Jurkat, Clone E6-1 (cell line): Measurements from ENCODE around the gene C10orf90.

Experiments
- DNase-seq: peaks from one replicate; pipeline ENCODE4 v3.0.0-alpha.2; 2011; ENCODE audit warnings: low read depth, low spot score
- H3K4me3 ChIP-seq: 2 replicates; pipeline ENCODE4 v1.5.1; 2011; ENCODE audit warnings: mild to moderate bottlenecking, low read length, control low read depth, moderate library complexity

C10orf90 gene

DNA sequence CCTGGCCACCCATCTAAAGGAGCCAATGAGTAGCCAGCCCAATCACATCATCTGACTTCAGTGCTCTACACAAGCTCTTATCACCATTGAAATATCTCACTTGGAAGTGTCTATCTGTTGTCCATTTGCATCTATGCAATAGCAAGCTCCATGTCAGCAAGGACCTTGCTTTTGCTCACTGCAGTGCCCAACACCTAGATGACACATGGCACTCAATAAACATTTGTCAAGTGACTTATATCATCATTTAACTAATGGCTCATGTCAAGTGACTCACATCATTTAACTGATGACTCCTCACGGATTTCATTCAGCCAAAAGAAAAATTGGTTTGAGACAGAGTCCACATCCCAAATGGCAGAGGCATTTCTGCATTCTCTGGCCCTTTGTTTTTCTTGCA lies 189.3 kb downstream of the C10orf90 start:
- no peak for DNase-seq
- no peak overlapping the region for H3K4me3 ChIP-seq

DNA sequence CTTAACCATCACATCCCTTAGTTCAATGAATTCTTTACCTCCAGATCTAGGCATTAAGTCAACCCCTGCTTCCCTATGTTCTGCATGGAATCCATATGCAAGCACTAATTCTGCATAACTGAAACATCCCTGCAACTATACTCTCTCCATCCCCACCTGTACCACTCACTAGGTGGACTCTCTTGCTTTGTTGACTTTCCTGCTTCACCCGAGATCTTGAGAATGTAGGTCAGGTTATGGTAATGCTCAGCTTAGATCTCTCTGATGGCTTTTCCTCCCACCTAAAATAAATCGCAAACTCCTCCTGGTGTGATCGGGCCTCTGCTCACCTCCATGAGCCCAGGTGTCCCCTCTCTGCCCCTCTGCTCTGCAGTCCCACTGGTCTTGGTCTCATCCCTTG lies 189.8 kb downstream of the C10orf90 start:
- no peak for DNase-seq
- no peak overlapping the region for H3K4me3 ChIP-seq

DNA sequence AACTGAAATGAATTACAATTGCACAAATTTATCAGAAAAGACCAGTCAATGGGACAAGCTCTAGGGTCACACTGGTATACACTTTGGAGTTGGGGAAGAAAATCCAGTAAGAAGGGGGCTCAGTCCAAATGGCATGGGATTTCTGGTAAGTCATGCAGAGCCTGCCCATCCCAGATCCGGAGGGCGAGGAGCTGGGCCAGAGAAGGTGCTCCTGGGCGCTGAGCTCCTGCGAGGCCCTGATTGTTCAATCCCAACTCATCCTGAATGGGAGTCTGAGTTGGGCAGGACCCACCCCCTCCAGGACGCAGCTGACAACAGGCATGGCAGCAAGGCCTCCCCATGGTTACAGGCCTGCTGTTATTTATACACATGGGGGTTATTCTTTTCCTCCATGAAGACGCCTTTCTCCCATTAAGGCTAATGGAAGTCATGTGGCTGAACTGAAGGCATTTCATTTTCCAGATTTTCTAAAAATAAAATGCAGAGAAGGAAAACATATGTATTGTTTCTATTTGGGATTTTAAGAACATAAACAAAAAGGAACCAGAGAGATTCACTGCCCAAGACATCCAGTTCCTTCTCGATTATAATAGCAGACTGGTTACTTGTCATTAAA lies 191.1 kb downstream of the C10orf90 start:
- no peak overlapping the region for H3K4me3 ChIP-seq
- DNase-seq: no peak

DNA sequence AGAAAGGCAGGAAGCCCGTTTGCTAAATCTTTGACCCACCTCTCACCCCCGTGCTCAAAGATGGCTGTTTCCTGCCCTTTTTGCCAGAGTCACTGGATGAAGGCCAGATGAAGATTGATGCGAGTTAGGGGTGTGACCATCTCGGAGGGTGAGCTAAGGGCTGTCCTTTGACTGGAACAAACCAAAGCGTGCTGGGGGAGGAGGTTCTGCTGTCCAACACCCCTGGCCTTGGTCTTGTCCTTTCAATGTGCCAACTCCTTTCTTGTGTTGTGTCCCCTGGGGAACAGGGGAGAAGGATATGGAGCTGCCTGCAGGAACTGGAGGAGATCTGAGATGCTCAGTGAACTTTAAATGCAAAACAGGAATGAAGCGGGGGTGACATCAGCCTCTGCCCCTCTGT lies 191.9 kb downstream of the C10orf90 start:
- H3K4me3 ChIP-seq: no peak overlapping the region
- DNase-seq: no peak

DNA sequence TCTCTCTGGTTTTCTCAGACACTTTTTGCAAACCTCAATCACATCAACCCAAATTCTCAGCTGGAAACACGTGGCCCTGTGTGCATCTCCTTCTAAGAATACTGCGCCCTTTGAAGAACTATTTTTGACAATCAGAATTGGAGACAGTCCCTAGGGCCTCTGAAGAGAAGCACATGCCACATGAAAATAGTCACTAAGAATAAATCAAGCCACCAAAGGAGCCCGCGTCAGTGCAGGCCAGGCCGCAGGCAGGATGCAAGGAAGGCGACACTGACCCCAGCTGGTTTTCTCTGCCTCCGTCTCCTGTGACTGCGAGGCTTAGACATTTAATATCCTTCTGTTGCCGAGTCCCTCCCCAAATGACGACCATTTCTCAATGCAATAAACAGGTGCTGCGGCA lies 194.2 kb downstream of the C10orf90 start:
- DNase-seq: no peak
- no peak overlapping the region for H3K4me3 ChIP-seq

DNA sequence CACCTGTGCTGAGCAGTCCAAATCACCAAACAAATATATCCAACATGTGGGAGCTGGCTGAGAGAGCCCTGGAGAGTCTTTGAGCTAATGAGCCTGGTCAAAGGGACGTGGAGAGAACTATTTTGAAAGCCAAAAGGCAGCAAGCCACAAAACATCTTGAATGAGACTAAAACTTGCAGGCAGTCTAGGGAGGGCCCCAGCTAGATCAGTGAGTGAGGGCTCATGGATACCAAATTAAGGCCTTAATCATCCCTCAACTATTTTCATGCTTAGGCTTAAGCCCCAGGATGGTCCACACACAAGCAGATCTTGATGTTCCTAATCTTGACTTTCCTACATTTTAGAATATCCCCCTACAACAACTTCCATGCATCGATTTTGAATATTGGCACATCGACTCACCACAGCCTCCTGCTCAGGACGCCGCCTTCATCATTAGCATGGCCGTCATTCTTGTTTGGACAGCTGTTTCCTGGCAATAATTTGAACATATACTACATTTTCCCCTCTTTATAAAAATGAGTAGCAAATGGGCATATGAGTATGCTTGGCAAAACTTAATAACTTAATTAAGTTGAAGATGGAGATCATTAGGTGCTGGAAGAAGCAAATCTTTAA lies 195.3 kb downstream of the C10orf90 start:
- no peak for DNase-seq
- no peak overlapping the region for H3K4me3 ChIP-seq

DNA sequence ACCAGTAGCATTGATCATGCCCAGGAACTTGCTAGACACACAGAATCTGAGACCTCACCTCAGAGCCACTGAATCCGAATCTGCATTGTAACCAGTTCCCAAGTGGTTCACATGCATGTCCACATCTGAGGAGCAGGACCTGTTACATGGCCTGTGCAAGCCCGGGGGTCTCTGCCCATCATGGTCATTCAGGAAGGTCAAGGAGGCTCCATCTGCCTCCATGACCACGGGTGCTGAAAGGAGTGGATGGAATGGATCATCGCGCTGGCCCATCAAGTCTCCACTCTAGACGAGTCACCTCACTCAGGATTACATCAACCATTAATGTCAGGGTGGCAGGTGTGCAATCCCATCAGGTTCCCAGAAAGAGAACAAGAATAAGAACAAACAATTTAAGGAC lies 196.5 kb downstream of the C10orf90 start:
- H3K4me3 ChIP-seq: no peak overlapping the region
- DNase-seq: no peak

DNA sequence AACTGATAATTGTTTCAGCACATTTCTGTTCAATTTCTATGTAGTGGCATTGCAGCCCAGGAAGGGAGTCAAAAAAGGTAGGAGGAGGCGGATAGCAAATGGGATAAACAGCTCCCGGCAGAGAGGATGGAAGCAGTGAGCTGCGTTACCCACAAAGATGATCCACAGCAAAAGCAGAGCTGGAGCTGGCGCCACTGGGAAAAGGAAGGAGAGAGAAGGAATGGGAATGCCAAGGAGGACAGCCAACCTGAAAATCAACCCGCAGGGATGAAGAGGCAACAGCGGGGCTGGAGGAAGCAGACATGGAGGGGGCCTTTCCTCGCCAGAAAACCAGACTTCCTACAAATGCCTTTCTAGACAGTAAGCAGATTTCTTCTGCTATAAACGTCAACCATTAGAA lies 199.5 kb downstream of the C10orf90 start:
- no peak overlapping the region for H3K4me3 ChIP-seq
- DNase-seq: no peak

DNA sequence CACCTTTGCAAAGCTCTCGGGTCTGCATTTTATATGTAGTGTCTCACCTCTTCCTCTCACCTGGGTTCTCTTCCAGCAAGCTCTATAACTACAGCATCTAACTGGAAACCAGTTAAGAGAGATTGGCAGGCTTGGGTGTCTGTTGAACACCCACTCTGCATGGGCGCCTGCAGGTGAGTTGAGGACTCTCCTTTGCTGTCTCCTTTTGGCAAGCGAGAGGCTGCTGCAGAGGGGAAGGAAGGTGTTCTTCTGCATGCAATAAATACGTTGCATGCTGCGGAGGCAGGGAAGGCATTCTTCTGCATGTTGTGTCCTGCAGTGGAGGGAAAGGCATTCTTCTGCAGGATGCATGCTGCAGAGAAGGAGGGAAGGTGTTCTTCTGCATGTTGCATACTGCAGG lies 200.8 kb downstream of the C10orf90 start:
- DNase-seq: no peak
- no peak overlapping the region for H3K4me3 ChIP-seq

DNA sequence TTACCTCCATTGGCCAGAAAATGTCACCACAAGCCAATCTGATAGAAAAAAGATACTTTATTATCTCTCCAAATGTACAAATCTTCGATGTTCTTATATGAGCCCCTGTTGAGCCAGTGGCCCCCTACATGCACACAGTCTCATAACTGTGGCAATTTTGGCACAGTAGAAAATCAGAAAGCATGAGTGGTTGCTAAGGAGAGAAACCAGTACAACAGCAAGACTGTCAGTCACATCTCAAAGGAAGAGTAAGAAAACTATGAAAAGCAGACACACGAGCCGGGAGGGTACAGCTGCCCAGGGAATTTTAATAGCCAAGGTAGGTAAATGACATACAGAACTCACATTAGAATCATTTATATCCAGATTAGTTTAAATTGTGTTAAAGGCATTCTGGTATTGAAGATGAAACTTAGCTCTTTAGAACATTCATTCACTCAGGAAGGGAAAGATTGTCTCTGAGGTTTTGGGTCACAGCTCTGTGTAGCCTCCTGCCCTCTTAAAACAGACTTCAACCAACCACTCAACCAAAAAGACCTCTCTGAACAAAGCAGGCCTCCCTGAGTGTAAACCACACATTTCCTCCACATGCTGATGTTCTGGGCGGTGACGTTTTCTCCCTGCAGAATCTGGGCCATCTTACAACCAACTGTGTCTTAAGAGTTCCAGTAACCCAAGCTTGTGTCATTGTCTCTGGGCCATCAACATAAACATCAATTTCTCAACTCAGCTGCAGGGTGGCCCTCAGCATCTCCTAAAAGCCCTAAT lies 201.4 kb downstream of the C10orf90 start:
- peak; percentile 41 for DNase-seq
- no peak overlapping the region for H3K4me3 ChIP-seq

DNA sequence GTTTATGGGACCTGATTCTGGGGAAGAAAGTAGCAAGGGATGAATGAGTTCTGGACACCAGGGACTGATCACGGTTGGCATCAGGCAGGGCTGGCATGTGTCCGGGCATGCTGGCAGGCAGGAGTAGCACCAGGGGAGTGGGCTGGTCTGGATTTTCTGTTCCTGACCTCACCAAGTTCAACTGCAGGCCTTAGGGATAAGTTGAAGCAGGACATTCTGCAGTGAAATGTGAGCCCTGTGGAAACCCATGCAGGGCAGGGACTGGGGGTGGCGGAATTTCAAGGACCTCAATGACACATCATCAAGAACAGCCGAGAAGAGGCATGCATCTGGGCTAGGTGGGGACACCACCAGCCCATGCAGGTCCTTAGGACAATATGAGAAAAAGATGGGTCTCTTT lies 202.0 kb downstream of the C10orf90 start:
- no peak for DNase-seq
- H3K4me3 ChIP-seq: no peak overlapping the region

DNA sequence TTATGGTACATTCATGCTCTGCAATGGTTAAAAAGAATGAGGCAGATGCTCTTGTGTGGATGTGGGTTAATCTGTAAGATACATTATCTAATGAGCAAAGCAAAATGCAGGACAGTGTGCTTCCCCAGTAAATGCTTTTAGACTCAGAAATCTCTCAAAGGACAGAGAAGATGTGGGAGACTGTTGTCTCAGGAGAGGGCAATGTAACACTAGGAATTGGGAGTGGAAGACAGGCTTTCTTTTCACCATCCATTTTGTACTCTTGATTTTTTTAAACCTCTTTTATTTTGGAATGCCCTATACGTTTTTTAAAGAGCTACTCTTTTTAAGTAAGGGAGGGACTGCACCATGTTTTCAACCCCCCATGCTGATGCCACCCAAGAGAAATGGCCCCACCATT lies 204.7 kb downstream of the C10orf90 start:
- no peak overlapping the region for H3K4me3 ChIP-seq
- no peak for DNase-seq

DNA sequence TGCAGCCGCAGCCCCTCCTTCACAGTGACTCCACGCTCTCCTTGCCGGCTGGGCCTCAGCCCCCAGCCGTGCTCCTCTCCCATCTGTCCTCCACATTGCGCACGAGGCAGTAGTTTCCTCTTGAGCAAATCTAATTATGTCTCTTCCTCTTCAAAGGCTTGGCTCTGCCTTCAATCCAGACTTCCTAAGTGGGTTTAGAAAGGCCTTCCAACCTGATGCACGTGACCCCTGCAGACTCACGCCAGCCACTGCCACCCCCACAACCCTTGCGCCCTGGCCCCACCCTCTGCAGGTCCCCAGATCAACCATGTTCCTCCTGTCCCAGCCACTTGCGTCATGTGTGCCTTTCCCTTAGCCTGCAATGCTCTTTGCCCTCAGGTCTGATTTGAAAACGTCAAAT lies 207.2 kb downstream of the C10orf90 start:
- DNase-seq: no peak
- H3K4me3 ChIP-seq: no peak overlapping the region

DNA sequence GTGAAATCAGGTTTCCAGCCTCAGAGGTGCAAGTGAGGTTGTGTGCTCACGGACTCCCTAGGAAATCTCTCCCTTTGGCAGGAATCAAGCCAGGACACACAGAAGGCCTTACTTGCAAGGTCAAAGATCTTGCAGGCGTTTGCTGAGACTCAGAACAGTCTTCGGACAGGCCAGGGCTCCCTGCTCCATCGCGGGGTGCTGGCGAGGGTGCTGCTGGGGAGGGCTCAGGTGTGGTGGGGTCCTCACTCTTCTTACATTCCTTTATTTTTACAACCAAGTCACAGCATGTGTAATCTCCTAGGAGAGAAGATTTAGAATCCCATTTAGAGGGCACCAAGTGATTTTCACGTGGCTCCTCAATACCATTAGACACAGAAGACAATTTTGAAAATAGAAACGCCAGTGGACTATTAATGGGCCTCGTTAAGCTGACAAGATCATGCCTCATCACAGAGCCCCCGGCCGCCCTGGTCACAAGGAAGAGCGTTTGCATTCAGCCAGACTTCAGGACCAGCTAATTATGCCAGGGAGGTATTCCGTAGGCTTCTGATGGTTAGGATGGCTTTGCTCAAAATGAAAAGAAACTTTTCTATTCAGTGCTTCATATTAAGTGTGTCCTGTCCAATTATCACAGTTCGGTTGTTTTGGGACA lies 209.1 kb downstream of the C10orf90 start:
- no peak for DNase-seq
- H3K4me3 ChIP-seq: no peak overlapping the region

DNA sequence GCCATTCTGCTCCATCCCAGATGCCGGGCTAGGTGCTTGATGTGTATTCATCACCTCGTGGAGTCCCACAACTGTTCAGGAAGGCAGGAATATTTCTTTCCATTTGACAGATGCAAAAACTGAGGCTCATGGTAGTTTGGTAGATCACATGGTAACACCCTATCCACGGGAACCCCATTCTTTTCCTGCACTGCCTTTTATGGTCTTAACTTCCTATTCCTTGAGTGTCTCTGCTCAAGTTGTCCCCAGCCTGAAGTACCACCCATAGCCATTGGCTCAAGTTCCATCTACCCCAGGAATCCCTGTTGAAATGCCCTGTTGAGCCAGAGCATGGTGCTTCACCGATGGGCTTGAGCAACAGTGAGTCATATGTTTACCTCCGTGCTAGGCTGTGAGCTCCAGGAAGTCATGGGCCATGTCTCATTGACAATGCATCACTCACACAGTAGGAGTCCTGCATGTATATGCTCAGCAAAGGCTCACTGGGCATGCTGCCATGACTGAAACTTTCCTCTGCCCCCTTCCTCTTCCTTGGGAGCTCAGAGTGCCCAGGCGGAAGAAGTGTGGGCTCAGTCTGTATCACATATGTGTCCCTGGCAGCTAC lies 210.5 kb downstream of the C10orf90 start:
- DNase-seq: no peak
- no peak overlapping the region for H3K4me3 ChIP-seq

DNA sequence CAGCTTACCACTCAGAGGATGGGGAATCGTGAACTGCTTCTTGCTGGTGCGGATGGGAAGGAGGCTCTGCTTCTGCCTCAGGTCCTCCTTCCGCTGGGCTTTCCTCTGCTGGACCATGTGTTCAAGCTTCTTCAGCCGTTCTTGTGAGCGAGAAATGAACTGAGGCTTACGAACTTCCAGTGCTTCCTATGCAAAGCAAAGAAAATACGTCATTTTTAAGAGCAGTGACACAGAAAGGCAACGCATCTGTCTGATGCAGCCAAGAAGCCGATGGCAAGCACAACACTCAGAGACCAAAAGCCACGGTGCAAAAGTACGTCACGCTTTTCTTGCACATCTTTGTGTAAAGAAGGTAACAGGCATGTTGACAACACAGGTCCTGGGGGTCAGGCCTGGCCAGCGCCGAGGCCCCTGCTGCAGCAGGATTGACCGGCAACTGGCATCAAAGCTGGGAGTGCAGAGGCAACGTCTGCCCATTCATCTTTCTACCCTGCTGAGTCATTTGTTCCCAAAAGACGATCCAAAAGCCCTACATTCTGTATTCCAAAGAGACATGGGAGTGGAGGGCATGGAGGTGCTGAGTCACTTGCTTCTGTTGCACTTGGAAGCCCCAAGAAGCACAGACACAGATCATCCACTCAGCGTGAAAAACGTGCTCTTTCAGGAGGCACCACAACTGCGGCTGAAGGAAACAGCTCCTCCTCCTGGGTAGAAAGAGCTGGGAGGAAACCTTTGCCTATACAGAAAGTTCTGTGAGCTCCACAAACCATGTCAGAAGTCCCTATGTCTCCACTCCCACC lies 211.3 kb downstream of the C10orf90 start:
- no peak overlapping the region for H3K4me3 ChIP-seq
- DNase-seq: no peak

DNA sequence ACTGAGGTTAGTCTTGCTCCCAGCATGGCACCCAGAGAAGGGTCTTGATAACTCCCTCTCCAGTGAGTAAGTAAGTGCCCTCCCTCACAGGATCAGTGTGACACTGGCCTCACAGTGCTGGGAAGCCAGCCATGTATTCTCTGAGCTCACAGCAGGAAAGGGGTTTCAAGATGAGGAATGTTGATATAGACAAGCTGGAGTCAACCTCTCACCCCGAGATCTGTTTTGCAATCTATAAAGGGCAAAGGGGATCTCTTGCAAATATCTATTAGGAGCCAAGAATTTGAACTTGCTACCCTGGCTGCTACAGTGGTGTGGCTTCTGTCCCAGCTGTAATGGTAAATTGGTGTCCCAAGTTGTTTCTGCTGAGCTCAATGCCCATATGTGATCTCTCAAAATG lies 212.0 kb downstream of the C10orf90 start:
- no peak overlapping the region for H3K4me3 ChIP-seq
- DNase-seq: no peak

DNA sequence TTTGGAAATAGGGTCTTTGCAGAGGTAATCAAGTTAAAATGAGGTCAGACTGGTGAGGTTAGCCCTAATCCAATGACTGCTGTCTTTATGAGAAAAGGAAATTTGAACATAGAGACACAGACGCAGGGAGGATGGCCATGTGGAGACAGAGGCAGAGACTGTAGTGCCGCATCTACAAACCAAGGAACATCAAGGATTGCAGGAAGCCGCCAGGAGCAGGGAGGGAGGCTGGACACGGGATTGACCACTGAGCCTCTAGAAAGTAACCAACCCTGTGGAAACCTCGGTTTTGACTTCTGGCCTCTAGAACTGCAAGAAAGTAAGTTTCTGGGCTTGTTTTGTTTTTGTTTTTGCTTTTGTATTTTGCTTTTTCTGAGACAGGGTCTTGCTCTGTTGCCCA lies 213.9 kb downstream of the C10orf90 start:
- no peak overlapping the region for H3K4me3 ChIP-seq
- DNase-seq: no peak

DNA sequence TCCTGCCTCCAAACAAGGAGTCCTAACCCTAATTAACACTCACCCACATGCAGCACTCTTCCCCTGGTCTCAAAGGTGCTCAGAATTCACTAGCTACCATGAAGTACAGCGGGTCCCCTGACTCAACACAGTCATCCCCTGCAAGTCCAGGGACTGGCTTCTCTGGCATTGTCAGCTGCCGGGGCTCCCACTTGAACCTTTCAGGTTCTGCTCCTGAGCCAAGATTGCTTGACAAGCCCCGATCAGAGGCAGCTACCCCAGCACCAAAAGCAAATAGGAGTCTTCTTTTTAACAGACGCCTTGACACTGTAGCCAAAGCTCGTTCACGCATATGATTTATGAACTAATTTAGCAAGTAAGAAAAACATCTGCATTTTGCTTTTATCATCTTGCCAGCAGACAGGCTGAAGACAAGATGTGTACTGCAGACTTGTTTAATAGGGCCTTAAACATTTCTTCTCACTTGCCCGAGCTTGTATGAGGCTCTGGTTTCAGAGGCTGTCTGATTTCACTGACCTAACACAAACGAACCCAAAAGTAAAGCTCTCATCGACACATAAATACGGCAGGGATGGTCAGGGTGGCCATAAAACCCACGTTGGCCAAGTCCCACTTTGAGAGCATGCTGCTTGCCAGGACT lies 214.6 kb downstream of the C10orf90 start:
- no peak overlapping the region for H3K4me3 ChIP-seq
- DNase-seq: no peak
